HG02588 (cell line): ENCODE measurements around the gene GHDC.
A peak's percentile ranks its signal among the peaks of the same experiment; 100 is the strongest.

Experiments
- ATAC-seq: cut with Tn5 transposase; IDR thresholded peaks from one replicate; pipeline ENCODE4 v1.9.1; 2021; ENCODE audit warnings: mild to moderate bottlenecking, moderate library complexity; ENCODE audit not compliant: unreplicated experiment

Gene GHDC

GRCh38 chr17:42183741-42184711, 10.3 kb downstream of the GHDC start:
- ATAC-seq, result peak; percentile 50

GRCh38 chr17:42182927-42183734, 11.2 kb downstream of the GHDC start:
- no peak for ATAC-seq

DNA sequence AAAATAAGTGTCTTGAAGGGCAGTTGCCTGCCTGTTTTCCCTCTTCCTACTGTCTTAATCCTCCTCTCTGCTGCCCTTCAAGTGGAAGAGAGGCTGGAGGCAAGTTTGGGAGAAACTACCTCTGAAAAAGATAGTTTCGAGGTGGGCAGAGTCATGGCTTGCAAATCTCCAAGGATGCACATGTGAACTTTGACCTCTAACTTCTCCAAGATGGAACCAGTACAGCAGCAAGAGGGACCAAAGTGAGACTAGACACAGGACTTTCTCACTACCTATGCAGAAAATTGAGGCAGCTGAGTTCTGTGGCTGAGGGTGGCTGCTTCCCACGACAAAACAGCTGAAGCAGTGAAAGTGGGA, 12.5 kb downstream of the GHDC start:
- no peak for ATAC-seq

GRCh38 chr17:42180922-42181850, 13.1 kb downstream of the GHDC start, which contains the start of gene KCNH4:
KCNH4 (minus strand) TSS chr17:42181142; CDS start chr17:42180945, 197 bp downstream.
- ATAC-seq, result no peak

- no peak for ATAC-seq
Observed at GRCh38 chr17:42180411-42180921, 13.8 kb downstream of the GHDC start.

DNA sequence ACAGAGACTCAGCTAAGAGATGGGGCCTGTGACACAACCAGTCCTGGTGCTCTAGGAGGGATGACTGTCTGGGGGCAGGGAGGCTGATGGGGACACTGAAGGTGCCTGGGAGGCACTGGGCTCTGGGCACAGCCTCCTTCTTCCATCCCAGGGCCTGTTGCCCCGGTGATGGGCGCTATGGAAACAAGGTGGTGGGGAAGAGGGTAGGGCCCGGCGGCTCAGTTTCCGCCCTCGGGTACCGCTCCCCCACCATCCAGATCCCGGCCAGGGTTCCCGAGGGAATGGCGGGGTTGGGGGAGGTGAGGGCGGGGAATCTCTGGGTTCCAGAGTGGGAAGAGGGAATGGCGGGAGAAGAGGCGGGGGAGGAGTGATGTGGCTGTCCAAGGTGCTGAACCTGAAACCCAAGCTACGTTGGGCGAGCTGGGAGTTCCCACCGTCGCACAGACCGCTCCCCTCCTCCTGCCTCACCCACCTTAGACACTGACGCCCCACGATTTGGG, 14.3 kb downstream of the GHDC start:
- no peak for ATAC-seq

- no peak for ATAC-seq
Observed at GRCh38 chr17:42179335-42179734, 15.0 kb downstream of the GHDC start.

DNA sequence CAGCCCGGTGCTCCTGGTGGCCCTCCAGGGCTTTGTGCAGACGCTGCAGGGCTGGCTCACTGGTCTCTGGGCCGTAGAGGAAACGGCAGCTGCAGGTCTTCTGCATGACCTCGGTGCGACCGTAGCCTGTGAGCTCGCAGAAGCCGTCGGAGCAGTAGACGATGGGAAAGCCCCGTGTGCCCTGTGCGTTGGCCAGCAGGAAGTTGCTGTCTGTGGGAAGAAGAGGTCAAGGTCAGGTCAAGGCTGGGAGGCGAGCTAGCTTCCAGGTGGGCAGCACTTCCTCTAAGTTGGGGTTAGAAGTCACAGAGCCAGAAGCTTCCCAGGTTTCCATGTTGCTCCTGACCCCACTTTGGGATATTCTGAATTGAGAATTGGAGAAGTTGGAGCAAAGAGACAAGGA, 15.5 kb downstream of the GHDC start:
- ATAC-seq, result no peak

DNA sequence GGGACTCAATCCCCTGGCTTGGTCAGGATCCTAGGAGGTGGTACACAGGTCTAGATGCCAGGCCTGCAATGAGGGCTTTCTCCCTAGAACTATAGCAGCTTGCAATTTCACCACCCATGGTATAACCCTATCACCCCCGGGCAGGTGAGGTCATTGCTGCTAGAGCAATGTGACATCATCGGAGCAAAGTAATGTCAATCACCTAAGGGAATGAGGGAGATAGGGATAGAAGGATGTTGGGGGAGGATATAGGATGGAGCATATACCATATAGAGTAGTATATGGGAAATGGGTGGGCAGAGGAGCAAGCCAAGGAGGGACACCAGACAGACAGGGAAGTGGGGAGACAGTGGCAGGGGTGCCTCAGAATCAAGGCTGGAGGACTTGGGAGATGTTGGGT, 16.6 kb downstream of the GHDC start:
- ATAC-seq, result no peak

- no peak for ATAC-seq
Observed at GRCh38 chr17:42174126-42174783, 20.0 kb downstream of the GHDC start.

DNA sequence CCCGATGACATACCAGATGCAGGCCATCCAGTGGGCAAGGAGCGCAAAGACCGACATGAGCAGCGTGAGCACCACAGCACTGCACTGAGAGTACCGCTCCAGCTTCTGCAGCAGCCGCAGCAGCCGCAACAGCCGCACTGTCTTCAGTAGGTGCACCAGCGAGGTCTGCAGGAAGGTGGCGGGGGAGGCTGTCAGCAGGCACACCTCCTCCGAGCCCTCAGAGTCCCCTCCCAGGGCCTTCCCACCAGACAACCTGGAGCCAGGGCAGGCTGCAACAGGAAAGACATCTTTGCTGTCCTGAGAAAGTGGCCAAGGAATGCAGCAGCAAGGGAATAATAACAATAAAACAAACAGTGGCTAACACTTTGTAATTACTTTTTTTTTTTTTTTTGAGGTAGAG, 22.5 kb downstream of the GHDC start:
- no peak for ATAC-seq

DNA sequence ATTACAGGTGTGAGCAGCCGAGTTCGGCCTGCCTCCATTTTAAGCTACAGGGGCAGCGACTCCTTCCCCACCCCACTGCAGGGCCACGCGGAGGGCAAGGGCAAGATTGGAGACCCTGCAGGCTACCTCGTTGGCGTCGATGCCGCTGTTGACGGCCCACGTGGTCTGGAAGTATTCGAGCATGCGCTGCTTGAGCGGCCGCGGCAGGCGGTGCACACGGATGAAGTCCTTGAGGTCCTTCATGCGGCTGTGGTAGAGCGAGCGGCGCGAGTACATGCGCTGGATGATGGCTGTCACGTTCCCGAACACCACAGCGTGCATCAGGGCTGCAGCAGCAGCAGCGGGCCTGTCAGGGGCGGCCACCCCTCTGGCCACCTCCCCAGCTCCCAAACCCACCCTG, 24.9 kb downstream of the GHDC start:
- ATAC-seq, result no peak

- no peak for ATAC-seq
Observed at GRCh38 chr17:42167807-42168206, 26.5 kb downstream of the GHDC start.

DNA sequence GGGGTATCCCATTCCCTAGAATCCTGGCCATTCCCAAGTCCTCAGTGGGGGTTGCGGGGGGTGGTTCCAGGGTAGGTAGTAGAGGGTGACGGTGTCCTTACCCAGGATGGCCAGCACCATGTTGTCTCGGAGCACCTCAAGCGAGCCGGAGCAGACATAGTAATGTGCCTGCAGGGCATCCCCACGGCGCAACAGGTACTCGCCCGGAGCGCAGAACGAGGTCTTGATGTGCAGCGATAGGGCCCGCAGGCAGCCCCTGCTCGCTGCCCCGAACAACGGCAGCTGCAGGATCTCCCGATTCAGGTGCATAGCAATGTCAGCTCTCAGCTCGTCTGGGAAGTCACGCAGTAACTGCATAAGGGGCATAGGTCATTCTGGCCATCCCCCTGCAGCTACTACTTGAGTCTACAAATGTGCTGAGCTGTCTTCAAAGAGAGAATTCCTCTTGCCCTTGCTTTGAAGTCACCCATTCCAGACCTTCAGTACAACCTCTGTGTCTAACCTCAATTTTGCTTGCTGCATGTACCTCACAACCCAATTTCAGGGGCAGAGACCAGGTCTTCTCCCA, 28.0 kb downstream of the GHDC start:
- no peak for ATAC-seq

DNA sequence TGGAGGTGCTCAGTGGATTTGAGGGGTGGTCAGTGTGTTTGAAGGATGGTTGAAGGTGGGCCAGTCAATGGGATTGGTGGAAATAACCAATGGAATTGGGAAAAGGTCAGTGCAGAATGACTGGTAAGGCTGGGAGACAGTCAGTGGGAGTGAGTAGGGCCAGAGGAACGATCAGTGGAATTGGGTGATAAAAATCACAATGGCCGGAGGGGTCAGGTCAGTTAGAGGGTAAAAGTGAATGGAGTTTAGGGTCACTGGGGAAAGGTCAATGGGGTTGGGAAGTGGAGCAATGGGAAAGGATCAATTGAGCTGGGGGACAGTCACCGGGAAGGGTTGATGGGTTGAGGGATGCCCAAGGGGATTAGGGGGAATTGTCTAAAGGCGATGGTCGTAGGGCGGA, 28.5 kb downstream of the GHDC start:
- no peak for ATAC-seq

- ATAC-seq, result no peak
Observed at GRCh38 chr17:42163696-42164407, 30.4 kb downstream of the GHDC start.

DNA sequence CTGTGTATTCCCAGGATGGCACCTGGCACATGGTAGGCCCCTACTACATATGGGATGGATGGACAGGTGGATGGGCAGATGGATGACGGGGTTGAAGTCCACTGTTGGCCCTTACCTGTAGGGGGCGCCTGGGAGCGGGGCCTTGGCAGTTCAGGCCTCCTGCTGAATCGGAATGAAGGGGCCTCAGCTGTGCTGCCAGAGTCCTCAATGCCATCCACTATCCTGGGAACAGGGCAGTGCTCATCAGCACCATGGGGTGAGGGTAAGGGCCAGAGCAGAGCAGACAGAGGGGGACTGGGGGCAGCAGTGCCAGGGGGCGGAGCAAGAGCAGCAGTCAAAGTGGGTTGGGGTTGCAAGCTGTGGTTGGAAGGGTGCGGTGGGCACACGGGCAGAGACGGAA, 31.2 kb downstream of the GHDC start:
- ATAC-seq, result no peak

- no peak for ATAC-seq
Observed at GRCh38 chr17:42160531-42160910, 33.8 kb downstream of the GHDC start.
